HG02938 (cell line): ENCODE data around the gene LCT.
"Not testable (repeated sequence)": the region's sequence is repeated elsewhere in the genome, so short reads cannot be mapped to it uniquely, and the experiment has no call there.

Experiments used
- ATAC-seq: cut with Tn5 transposase; IDR thresholded peaks from one replicate; pipeline ENCODE4 v1.9.1; 2021; ENCODE audit warnings: mild to moderate bottlenecking, moderate library complexity; ENCODE audit not compliant: unreplicated experiment

LCT gene

DNA sequence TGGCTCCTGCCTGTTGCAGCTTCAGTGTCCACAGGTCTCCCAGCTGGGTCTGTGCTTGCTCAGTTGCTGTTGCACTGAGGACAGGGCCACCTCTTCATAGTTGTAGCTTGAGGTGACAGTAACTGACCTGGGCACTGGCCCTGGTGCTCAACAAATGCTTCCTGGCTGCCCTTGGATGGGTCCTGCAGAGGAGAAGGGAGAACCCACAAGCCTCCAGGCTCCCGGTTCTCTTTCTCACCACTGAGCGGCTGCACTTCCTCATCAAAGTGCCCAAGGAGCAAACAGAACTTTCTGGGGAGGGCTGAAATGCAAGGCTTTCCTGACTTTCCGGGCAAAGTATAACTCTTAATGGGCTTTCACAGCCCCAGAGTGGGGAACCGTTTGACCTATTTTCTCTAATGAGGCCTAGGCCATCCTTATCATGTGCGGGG, 38.7 kb downstream of the LCT start:
- ATAC-seq: no peak

- peak; percentile 72 for ATAC-seq
Observed at GRCh38 chr2:135797497-135798274, 39.3 kb downstream of the LCT start.

DNA sequence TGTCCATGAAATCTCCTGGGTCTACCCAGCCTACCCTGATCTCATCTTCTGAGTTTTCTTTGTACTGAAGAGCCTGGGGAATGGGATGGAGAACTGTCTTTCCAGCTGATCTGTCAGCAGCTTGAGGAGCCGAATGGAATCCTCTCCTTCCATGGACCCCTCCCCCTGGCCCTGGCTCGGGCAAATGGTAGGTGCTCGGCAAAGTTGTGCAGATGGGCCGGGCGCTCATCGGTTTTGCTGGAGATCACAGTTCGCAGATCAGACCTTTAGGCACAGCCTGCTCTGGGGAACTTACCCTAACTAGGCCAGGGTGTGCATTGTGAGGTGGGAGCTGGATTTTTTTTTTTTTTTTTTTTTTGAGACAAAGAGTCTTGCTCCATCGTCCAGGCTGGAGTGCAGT, 40.4 kb downstream of the LCT start:
- ATAC-seq: no peak

DNA sequence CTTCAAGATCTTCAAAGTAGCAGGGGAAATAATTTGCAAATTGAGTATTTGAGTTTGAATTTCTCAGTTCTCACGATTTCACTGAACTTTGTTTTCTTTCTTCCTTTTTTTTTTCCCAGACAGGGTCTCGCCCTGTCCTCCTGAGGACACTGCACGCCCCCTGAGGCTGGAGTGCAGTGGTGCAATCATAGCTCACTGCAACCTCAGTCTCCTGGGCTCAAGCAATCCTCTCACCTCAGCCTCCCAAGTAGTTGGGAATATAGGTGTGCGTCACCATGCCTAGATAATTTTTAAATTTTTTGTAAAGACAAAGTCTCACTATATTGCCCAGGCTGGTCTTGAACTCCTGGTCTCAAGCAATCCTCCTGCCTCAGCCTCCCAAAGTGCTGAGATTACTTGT, 41.3 kb downstream of the LCT start:
- ATAC-seq: not testable (repeated sequence)

DNA sequence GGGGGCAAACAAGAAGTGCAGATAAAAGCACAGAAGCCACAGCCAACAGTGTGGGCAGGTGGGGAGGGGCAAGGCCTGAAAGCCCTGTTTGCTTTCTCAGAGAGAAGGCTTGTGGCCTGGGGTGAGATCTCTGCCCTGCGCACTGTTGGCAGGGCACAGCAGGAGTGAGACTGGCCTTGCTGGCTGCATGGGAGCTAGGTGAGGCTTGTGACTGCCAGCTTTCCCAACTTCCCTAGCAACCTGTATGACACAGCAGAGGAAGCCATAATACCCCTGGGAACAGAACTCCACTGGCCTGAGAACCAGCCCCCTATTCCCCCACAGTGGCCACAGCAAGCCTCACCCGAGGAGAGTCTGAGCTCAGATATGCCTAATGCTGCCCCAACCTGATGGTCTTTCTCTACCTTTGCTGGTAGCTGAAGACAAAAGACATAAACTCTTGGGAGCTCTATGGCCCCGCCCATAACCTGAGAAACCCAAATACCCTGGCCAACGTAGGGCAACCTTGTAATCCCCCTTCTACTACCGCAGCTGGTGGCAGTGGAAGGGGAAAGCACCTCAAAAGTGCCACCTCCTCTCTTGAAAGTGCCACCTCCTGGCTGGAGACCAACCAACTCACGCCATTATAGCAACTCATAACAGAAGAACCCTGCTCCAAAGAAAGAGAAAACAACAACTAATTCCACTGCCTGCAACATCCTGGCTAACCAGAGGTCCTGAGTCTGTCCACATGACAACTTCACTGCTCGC, 44.4 kb downstream of the LCT start:
- no peak for ATAC-seq

DNA sequence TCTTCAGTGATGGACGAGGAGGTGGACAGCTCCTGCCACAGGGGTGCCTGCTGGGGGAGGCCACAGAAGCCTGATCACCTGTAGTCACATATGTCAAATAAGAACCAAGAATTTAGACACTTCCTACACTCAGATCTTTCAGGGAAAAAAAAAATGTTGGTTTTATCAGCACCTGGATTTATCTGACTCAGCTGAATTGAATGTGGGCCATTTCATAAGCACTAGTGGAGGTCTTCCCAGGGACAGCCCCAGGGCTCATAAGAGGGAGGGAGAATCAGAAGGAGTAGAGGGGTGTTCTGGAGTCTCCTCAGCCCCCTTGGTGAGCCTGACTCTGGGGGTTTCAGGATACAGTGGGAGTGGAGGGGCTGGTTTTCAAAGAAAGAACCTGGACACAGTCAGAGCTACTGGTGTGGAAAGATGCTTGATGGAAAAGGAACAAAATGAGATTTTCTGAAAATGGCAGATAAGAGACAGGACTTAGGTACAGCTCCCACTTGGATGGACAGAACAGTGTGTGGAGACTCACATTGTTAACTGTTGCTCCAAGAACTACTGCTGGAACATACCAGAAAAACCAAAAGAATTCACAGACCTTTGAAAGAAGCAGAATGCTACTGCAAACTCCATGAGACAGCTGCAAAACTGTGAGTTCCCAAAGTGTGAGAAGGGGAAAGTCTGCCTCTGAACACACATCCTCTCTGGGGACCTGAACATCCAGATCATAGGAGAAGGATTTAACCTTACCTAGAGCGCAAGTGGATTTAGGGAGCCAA, 45.4 kb downstream of the LCT start:
- ATAC-seq: no peak

DNA sequence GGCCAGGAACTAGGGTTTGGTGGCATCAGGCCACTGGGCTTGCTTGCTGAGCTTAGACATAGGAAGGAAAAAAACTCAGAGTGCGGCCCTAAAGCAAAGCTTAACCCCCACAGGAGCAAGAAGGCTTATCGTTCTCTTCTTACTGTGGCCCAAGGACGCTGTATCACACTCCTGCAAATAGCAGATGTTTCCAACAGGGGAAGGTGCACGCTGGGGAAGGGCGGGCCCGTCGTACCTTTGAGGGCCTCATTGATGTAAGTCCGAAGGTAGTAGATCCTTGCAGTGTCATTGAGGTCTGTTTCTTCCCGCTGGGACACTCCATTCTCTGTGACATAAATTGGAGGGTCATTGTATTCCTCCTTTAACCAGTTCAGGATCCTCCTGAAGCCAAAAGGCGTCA, 46.6 kb downstream of the LCT start:
- ATAC-seq: no peak

GRCh38 chr2:135786823-135787222, 50.2 kb downstream of the LCT start:
- ATAC-seq: no peak

DNA sequence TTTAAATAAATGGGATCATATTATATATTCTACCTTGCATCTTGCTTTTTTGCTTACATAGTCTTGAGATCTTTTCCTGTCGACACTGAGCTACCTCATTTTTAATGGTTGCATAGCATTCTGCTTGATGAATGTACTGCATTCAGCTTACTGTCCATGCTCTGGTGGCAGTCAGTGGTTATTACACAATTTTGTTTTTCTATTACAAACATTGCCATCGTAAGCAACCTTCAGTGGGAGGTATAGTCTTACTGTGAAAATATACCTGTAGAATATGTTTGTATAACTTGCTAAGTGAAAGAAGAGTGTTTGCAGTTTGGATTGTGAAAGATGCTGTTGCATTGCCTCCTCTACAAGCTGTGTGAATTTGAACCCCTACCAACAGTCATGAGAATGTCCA, 52.0 kb downstream of the LCT start:
- no peak for ATAC-seq

- no peak for ATAC-seq
Observed at GRCh38 chr2:135783439-135783838, 53.5 kb downstream of the LCT start.

DNA sequence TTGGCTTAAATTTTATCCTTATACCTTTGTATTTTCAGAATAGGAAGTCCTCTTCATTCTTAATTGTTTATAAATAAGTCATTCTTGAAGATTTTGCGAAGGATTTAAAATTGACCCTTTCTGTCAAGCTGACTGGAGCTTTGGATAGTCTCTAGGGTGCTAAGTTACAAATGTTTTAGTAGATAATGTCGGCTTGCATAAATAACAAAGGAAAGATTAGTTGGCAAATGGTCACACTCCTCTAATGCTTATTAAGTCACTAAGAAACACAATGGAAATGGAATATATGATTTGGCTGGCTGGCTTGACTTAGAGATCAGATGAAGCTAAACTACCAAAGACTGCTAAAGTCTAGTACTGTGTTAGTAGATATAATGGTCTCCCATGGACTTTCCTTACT, 54.8 kb downstream of the LCT start:
- no peak for ATAC-seq

DNA sequence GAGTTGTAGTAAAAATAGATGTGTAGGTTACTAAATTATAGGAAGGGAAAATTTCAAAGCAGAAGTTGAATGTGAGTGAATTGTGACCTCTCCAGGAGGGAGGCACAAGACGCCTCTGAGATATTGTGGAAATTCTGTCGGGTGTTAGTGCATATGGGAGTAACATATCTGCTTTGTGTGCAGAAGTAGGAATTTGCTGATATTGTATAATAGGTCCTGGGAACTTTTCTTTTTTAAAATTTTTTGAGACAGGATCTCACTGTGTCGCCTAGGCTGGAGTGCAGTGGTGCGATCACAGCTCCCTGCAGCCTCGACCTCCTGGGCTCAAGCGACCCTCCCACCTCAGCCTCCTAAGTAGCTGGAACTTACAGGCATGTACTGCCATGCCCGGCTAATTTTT, 60.6 kb downstream of the LCT start:
- no peak for ATAC-seq

DNA sequence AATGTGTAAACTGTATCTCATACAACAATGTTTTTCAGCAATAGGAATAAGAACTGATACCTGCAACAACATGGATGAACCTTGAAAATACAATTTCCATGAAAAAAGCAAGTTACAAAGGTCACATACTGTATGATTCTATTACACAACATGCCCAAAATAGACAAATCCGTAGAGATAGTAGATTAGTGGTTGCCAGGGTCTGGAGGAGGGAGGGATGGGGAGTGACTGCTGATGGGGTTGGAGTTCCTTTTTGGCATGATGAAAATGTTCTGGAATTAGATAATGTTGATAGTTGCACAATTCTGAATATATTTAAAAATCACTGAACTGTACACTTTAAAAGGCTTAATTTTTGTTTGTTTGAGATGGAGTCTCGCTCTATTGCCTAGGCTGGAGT, 61.6 kb downstream of the LCT start:
- ATAC-seq: no peak

GRCh38 chr2:135773917-135774316, 63.1 kb downstream of the LCT start:
- no peak for ATAC-seq

DNA sequence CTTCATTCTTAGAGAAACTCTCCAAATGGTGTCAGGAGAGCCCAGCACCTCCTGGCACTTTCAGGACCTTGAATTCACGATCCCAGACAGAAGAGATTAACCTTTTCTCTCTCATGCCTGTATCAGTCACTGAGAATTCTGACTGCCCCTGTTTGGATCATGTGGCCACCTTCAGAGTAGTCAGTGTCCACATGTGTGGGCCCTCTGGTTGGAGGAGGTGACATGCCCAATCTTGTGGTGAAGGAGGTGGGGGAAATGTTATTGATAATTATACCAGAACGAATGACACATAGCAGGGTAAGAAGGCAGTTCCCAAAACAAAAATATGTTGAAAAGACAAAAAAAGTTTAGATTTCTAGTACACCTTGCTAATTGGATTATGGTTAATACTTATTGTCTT, 63.7 kb downstream of the LCT start:
- no peak for ATAC-seq

DNA sequence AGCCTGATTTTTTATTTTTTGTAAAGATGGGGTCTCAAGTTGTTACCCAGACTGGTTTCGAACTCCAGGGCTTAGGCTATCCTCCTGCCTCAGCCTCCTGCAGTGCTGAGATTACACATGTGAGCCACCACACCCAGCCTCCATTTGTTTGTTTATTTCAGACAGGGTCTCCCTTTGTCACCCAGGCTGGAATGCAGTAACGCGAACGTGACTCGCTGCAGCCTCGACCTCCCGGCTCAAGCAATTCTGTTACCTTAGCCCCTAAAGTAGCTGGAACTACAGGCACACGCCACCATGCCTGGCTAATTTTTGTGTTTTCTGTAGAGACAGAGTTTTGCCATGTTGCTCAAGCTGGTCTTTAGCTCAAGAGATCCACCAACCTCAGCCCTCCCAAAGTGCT, 68.1 kb downstream of the LCT start:
- ATAC-seq: no peak

- ATAC-seq: no peak
Observed at GRCh38 chr2:135762530-135762929, 74.5 kb downstream of the LCT start.

- ATAC-seq: no peak
Observed at GRCh38 chr2:135762022-135762421, 75.0 kb downstream of the LCT start.

GRCh38 chr2:135756692-135757091, 80.3 kb downstream of the LCT start:
- ATAC-seq: no peak

DNA sequence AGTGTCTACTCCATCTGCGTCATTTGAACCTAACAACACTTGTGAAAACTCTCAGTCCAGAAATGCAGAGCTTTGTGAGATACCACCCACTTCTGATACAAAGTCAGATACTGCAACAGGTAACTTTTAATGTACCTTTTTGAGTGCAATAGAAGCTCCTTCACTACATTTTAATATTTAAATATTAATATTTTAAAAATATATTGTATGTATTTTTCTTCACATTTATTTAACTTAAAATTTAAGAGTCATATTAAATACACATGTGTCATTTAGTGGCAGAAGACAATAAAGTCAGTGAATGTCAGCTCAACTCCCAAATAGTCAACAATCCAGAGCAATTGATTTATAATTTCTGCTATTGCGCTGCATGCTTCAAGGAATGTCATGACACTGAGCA, 81.4 kb downstream of the LCT start:
- no peak for ATAC-seq

- ATAC-seq: no peak
Observed at GRCh38 chr2:135745545-135745944, 91.4 kb downstream of the LCT start.
